Endothelial cell of umbilical vein (primary cell): ENCODE data around the gene ATP8A2. TPM values are rescaled to one million over a fixed set of nuclear protein-coding genes. Genes with fewer than 3 reads are reported as not detected.

Source experiments
- BruUV-seq: library from RNA; stranded (reverse); fragments of 400-500 nt; replicated peaks from 2 replicates; lab custom pipeline; 2021; lab: Mats Ljungman, UMichigan
- CTCF ChIA-PET: fragments of 300-600, 350-600 bp; sonication (Branson Sonifier 250); formaldehyde crosslinking; loops from one replicate; lab custom pipeline; 2021; ENCODE audit warnings: antibody characterized with exemption, inconsistent platforms; lab: Charles Lee
- POLR2A ChIA-PET: fragments of 300-600, 350-600 bp; sonication (Branson Sonifier 250); formaldehyde crosslinking; loops from one replicate; lab custom pipeline; 2021; ENCODE audit warnings: antibody characterized with exemption, inconsistent platforms; lab: Charles Lee
- DNase-seq: peaks from one replicate; pipeline ENCODE4 v3.0.0-alpha.2; 2011; ENCODE audit warnings: low read depth, low spot score
- FAIRE-seq: peaks from 2 replicates; lab custom pipeline; 2011; peaks lifted over from hg19 to GRCh38; lab: Jason Lieb, UNC
- H2AFZ ChIP-seq: 2 replicates; pipeline ENCODE4 v1.6.0; 2012; ENCODE audit warnings: low read depth, low read length, control low read depth, inconsistent platforms
- H3K27ac ChIP-seq: 2 replicates; pipeline ENCODE4 v1.5.1; 2011; ENCODE audit warnings: low read depth, mild to moderate bottlenecking, control low read depth, low read length, moderate library complexity; ENCODE audit not compliant: insufficient read depth
- H3K27me3 ChIP-seq, 2 experiments: 2 replicates each; pipeline versions ENCODE4 v1.6.0 to v1.6.1; 2011; ENCODE audit warnings: low read length in 2 of 2, mixed read lengths in 1 of 2; ENCODE audit not compliant: control insufficient read depth in 2 of 2, insufficient read depth in 2 of 2
- H3K36me3 ChIP-seq, 2 experiments: 2 replicates in 1 of 2; 3 replicates in 1 of 2; pipeline ENCODE4 v1.5.1; 2011; ENCODE audit warnings: low read length in 2 of 2, mild to moderate bottlenecking in 1 of 2, moderate library complexity in 1 of 2; ENCODE audit not compliant: control insufficient read depth in 2 of 2, insufficient read depth in 2 of 2; ENCODE audit errors: extremely low read depth in 1 of 2
- H3K4me1 ChIP-seq: 3 replicates; pipeline ENCODE4 v1.5.1; 2011; ENCODE audit warnings: mild to moderate bottlenecking, low read length; ENCODE audit not compliant: control insufficient read depth, insufficient read depth; ENCODE audit errors: extremely low read depth
- H3K4me2 ChIP-seq: 2 replicates; pipeline ENCODE4 v1.6.1; 2011; ENCODE audit warnings: low read length, control low read depth, mixed read lengths; ENCODE audit not compliant: insufficient read depth
- H3K4me3 ChIP-seq, 3 experiments: fragments of 200-600 bp in 1 of 3; sonication (generic), shearing (Covaris generic) in 1 of 3; replicated peaks in 1 of 3; 2 replicates each; pipeline ENCODE4 v1.5.1; 2011 to 2016; ENCODE audit warnings: control low read depth in 3 of 3, low read length in 3 of 3, mild to moderate bottlenecking in 2 of 3, inconsistent platforms in 1 of 3, low read depth in 1 of 3, moderate library complexity in 1 of 3; ENCODE audit not compliant: insufficient read depth in 1 of 3
- H3K79me2 ChIP-seq: 2 replicates; pipeline ENCODE4 v1.6.0; 2012; ENCODE audit warnings: low read length, inconsistent platforms; ENCODE audit not compliant: control insufficient read depth, insufficient read depth
- H3K9ac ChIP-seq: replicated peaks from 2 replicates; pipeline ENCODE3; 2011; ENCODE audit warnings: low read length, control low read depth; ENCODE audit not compliant: insufficient read depth; ENCODE audit errors: extremely low read depth
- H3K9me1 ChIP-seq: replicated peaks from 3 replicates; pipeline ENCODE4 v1.6.0; 2011; ENCODE audit warnings: mild to moderate bottlenecking, low read length; ENCODE audit not compliant: control insufficient read depth, insufficient read depth; ENCODE audit errors: extremely low read depth
- H3K9me3 ChIP-seq: replicated peaks from 2 replicates; pipeline ENCODE4 v1.5.1; 2012; ENCODE audit warnings: low read length, inconsistent platforms; ENCODE audit not compliant: control insufficient read depth, insufficient read depth
- H4K20me1 ChIP-seq: replicated peaks from 2 replicates; pipeline ENCODE3; 2011; ENCODE audit warnings: mild to moderate bottlenecking, low read length; ENCODE audit not compliant: control insufficient read depth, insufficient read depth; ENCODE audit errors: extremely low read depth
- CTCF ChIP-seq, 2 donors: IDR thresholded peaks; 1 replicate in 1 of 2; 2 replicates in 1 of 2; pipeline ENCODE4 v1.5.1; 2011; ENCODE audit warnings: low read length in 2 of 2, mild to moderate bottlenecking in 2 of 2, moderate library complexity in 2 of 2, control low read depth in 1 of 2, inconsistent platforms in 1 of 2, low read depth in 1 of 2; ENCODE audit not compliant: insufficient read depth in 1 of 2; ENCODE audit errors: extremely low read depth in 1 of 2
- EZH2 ChIP-seq: IDR thresholded peaks from 2 replicates; pipeline ENCODE4 v1.6.1; 2012; ENCODE audit warnings: borderline replicate concordance, low read depth, mild to moderate bottlenecking, moderate library complexity, low read length, inconsistent platforms; ENCODE audit not compliant: severe bottlenecking
- FOS ChIP-seq: IDR thresholded peaks from 2 replicates; pipeline ENCODE4 v1.6.1; 2011; ENCODE audit warnings: mild to moderate bottlenecking, low read length, moderate library complexity, borderline replicate concordance; ENCODE audit not compliant: insufficient read depth
- JUN ChIP-seq: IDR thresholded peaks from 2 replicates; pipeline ENCODE4 v1.6.1; 2011; ENCODE audit warnings: borderline replicate concordance, low read depth; ENCODE audit not compliant: insufficient read length, insufficient read depth
- MAX ChIP-seq: IDR thresholded peaks from 2 replicates; pipeline ENCODE4 v1.6.1; 2011; ENCODE audit not compliant: insufficient read depth, insufficient read length
- POLR2A ChIP-seq: IDR thresholded peaks from 2 replicates; pipeline ENCODE4 v1.6.1; 2012; ENCODE audit warnings: low read depth, mild to moderate bottlenecking, control low read depth, low read length
- dilution Hi-C: fragments of 300-500 bp; cut with MboI; formaldehyde crosslinking; loops from one replicate; pipeline ENCODE4 v1.15.0; 2019; ENCODE audit warnings: low sequenced_read_pairs; ENCODE audit not compliant: extremely low pct_ligation_motif_present
- intact Hi-C: fragments of 100-400 bp; cut with micrococcal nuclease; formaldehyde crosslinking; loops from one replicate; pipeline ENCODE4 v1.10.0; 2022
- polyA plus RNA-seq, 4 experiments: library from polyadenylated mRNA; depleted of rRNA in 3 of 4; stranded (reverse) in 3 of 4; unstranded in 1 of 4; fragments of >200 nt; gene quantifications; 2 replicates each; pipeline versions ENCODE4 v1.2.1 to v1.2.3, GENCODE V29; 2011 to 2012; ENCODE audit warnings: missing spikeins in 1 of 4
- total RNA-seq: library from RNA; stranded (reverse); gene quantifications from 2 replicates; pipeline ENCODE4 v1.2.3, GENCODE V29; 2021

ATP8A2 gene
- total and polyA plus RNA-seq, 2 donors (not counting 3 experiments of a cell fraction or from before 2014, with no cell fraction given): 0.11 to 0.49 TPM

- no TSS peak for BruUV-seq
- Histone ChIP-seq H3K4me3 (no peak overlapping the region), H3K27me3 (peaks cover under 1 to 4% of the 10 kb centered on the region in 2 experiments), H3K27ac (no peak overlapping the region), H3K9ac (no peak overlapping the region), H3K9me1 (no peaks in the 10 kb centered on the region), H3K4me1 (no peaks in the 10 kb centered on the region), H2AFZ (no peak overlapping the region), H3K4me2 (no peak overlapping the region), H3K9me3 (no peaks in the 10 kb centered on the region), H3K36me3 (no peaks in the 10 kb centered on the region), H4K20me1 (no peaks in the 10 kb centered on the region), H3K79me2 (no peaks in the 10 kb centered on the region)
- POLR2A ChIA-PET: no interaction called here
- no peak for TF ChIP-seq JUN
- intact Hi-C loops (no loop called here), dilution Hi-C loops (no loop called here)
- CTCF ChIA-PET: interaction anchor here (1.9 kb wide), 1 partner anchor 18 kb away, joined by 4 read pairs; no protein-coding TSS in a partner anchor
- FAIRE-seq (no peak), DNase-seq (no peak)
Measured at GRCh38 chr13:25874907-25875306, 503.1 kb downstream of the ATP8A2 start.

- no TSS peak for BruUV-seq
- CTCF ChIA-PET: interaction anchor here (1.9 kb wide), 1 partner anchor 19 kb away, joined by 4 read pairs; no protein-coding TSS in a partner anchor
- POLR2A ChIA-PET: no interaction called here
- Histone ChIP-seq H3K9me1 (no peaks in the 10 kb centered on the region), H3K4me1 (no peaks in the 10 kb centered on the region), H3K79me2 (no peaks in the 10 kb centered on the region), H4K20me1 (no peaks in the 10 kb centered on the region), H3K36me3 (no peaks in the 10 kb centered on the region), H3K9ac (no peak overlapping the region), H3K27ac (no peak overlapping the region), H3K4me3 (no peak overlapping the region), H2AFZ (no peak overlapping the region), H3K9me3 (no peaks in the 10 kb centered on the region), H3K4me2 (no peak overlapping the region), H3K27me3 (peaks cover 2 to 12% of the 10 kb centered on the region in 2 experiments)
- dilution Hi-C loops (no loop called here), intact Hi-C loops (no loop called here)
- no peak for FAIRE-seq
- no peak for DNase-seq
- TF ChIP-seq CTCF (IDR thresholded peaks at IDR 0.05; ENCODE audit: extremely low read depth in 1 of 2, insufficient read depth in 1 of 2, low read depth in 1 of 2, low read length in 2 of 2) (no peak), POLR2A (no peak), MAX (no peak), EZH2 (no peak), FOS (no peak)
Measured at GRCh38 chr13:25876247-25876646, 504.5 kb downstream of the ATP8A2 start.
